Activated CD4-positive, CD25-positive, alpha-beta regulatory T cell treated with anti-CD3 and anti-CD28 coated beads, Interleukin-2, amount 50 U/mL, for 24 hours (primary cell): ENCODE data around the gene MEN1.

Experiments
- ATAC-seq, 2 donors: fragments of 150-1000 bp; cut with Tn5 transposase; one replicate each; pipeline ENCODE4 v1.10.0; 2021; ENCODE audit warnings: mild to moderate bottlenecking in 1 of 2, moderate library complexity in 1 of 2

MEN1 gene

GRCh38 chr11:64760759-64761420 lies 49.5 kb downstream of the MEN1 start:
- no peak for ATAC-seq

- ATAC-seq = no peak
Measured at GRCh38 chr11:64759722-64760719, 50.3 kb downstream of the MEN1 start, which contains the start of gene PYGM. PYGM (minus strand) TSS chr11:64759974; CDS start chr11:64759898, 76 bp downstream.

- no peak for ATAC-seq
Measured at GRCh38 chr11:64759131-64759721, 51.1 kb downstream of the MEN1 start.

- no peak for ATAC-seq
Measured at GRCh38 chr11:64758330-64759079, 51.8 kb downstream of the MEN1 start.

GRCh38 chr11:64757549-64758329 lies 52.6 kb downstream of the MEN1 start:
- ATAC-seq = no peak

GRCh38 chr11:64755681-64756361 lies 54.5 kb downstream of the MEN1 start:
- ATAC-seq = no peak

GRCh38 chr11:64754919-64755662 lies 55.3 kb downstream of the MEN1 start:
- ATAC-seq = no peak

GRCh38 chr11:64754124-64754918 lies 56.0 kb downstream of the MEN1 start:
- ATAC-seq = no peak
